HL-60/S4 treated with phorbol 12-myristate 13-acetate at 8.2 ng/mL for 4 days and 3 days (cell line): ENCODE measurements around the gene NPEPL1.
"Not testable (repeated sequence)": the region's sequence is repeated elsewhere in the genome, so short reads cannot be mapped to it uniquely, and the experiment has no call there.

Experiments
- in situ Hi-C: fragments of 300-500 bp; cut with MboI; formaldehyde crosslinking; loops from 2 replicates; pipeline ENCODE4 v1.15.0; 2022; ENCODE audit warnings: low sequenced_read_pairs

Gene NPEPL1

GRCh38 chr20:58755766-58756449 lies 63.3 kb downstream of the NPEPL1 start:
- in situ Hi-C loops = no loop called here

- in situ Hi-C loops = no loop called here
These were observed 63.8 kb downstream of the NPEPL1 start for GRCh38 chr20:58756450-58756775.

GRCh38 chr20:58757647-58758046 lies 65.0 kb downstream of the NPEPL1 start:
- in situ Hi-C loops = not testable (repeated sequence)

- in situ Hi-C loops = no loop called here
These were observed 67.3 kb downstream of the NPEPL1 start for GRCh38 chr20:58759947-58760346.

GRCh38 chr20:58760856-58761255 lies 68.3 kb downstream of the NPEPL1 start:
- in situ Hi-C loops = no loop called here

- in situ Hi-C loops = no loop called here
These were observed 69.5 kb downstream of the NPEPL1 start for GRCh38 chr20:58762120-58762519.

- in situ Hi-C loops = no loop called here
These were observed 70.5 kb downstream of the NPEPL1 start for GRCh38 chr20:58763076-58763475.
